GM12874 (cell line): ENCODE results near the gene DIP2B.

Experiments
- CTCF ChIP-seq: IDR thresholded peaks from 2 replicates; pipeline ENCODE4 v1.5.1; 2011; ENCODE audit warnings: low read depth, mild to moderate bottlenecking, control low read depth, low read length, moderate library complexity; ENCODE audit not compliant: insufficient read depth

Gene DIP2B

DNA sequence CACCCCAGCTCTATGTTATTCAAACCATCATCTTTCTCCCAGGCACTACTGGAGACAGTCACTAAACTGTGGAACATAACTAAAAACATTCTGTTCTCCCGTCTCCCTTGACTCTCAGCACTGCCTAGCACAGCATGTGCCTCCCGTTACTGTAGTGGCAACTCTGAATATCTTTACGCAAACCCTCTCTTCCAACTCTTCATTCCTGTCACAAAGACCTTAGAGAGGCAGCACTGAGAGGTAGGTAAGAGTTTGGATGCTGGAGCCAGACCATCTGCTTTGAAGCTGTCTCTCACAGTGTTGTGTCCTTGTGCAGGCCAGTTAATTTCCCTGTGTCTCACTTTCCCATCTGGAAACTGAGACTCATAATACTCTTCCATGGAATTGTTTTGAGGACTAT, 108.1 kb downstream of the DIP2B start:
- no peak for TF ChIP-seq CTCF

DNA sequence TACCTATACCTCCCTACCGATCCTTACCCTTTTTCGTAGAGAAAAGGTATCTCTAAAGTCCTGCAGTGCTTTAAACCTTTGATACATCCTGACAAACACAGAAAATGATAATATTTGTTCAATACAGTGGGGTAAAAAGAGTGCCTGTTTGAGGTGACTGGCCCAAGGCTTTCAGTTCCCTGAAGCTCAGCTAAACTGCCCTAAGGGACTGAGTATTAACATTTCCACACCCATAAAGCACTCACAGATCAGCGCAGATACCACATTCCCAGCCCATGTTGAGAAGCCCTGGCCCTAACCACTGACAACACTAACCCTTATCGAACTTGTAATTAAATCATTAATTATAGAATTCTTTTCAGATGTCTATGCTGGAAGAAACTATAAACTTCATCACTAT, 108.7 kb downstream of the DIP2B start:
- no peak for TF ChIP-seq CTCF

DNA sequence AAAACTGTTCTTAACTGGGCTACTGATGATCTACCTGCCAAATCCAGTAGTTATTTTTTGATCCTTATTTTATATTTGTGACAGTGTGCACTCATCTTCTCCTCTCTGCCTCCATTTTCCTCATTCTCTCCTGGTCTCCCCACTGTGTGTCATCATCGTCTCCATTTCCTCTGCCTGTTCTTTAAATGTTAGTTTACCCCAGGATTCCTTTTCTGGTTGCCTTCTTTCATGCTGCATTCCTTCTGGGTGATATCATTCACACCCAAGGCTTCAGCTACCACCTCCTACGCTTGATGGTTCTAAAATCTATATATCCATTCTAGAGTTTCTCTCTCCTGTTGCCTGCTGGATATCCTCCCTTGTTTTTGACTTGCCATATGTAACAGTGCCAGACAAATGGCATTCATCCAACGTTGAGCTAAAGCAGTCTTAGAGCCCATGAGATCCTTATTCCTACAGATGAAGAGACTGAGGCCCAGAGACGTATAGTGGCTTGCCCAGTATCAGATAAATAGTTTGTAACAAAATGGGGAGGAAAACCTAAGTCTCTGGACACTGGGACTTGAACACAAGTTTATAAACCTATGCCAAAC, 109.5 kb downstream of the DIP2B start:
- TF ChIP-seq CTCF, result no peak

- TF ChIP-seq CTCF, result no peak
Observed at GRCh38 chr12:50615145-50615906, 110.5 kb downstream of the DIP2B start.

DNA sequence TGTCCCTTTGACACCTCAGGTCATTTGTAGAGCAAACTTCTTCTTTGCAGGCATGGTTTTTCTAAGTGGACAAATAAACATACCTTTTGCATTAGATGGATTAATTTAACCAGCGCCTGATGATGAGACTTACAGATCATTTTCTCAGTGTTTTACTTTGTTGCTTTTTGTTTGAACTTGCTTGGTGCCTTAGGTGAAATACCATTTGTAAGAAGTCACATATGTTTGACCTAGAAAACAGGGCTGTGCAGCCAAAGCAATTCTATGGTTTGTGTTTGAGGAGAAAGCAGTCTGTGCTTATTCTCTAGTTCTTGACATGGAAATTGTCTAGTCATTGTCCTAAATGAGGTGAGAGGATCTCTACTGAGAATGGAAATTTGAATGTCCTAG, 111.1 kb downstream of the DIP2B start:
- TF ChIP-seq CTCF, result no peak

DNA sequence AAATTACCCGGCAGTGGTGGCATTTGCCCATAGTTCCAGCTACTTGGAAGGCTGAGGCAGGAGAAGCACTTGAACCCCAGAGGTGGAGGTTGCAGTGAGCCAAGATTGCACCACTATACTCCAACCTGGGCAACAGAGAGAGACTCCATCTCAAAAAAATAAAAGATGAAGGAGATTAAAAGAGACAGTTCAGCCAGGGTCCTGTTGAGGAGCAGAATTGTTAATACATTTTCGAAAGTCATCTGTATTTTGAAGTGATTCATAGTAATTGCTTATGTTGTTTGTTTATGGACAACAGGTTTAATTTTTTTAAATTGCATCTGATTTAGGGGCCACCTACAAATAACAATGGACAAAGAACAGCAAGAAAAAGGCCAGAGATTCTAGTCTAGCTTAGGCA, 112.9 kb downstream of the DIP2B start:
- TF ChIP-seq CTCF, result no peak

DNA sequence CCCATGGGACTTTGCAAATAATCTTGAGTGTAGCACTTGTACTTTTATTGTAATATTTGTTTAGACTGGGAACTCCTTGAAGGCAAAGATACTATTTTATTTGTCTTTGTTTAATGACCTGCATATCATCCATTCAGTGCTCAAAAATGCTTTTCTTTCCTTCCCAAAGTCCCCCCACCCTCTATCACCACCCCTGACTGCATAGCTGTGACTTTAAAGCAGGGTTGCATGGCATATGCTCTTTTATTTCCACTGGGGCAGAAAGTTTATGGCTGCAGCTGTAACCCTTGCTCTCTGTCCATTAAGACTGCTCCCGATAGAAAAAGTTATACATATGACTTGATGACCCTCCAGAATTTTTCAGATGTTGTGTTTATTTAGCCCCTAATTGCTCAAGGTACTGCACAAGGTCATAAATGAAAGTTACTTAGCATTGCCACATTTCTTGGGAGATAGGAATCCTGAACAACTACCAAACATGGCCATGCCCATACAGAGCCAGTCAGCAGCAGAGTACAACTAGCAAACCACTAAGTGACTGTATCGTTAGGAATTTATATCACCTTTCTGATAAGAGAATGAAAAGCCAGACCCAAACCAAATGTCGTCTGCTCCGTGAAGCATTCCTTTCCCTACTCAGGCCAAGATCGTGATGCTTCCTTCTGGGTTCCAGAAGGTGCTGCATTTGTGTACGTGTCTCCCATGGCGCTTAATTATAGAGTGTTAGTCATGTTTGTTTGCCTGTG, 114.3 kb downstream of the DIP2B start:
- no peak for TF ChIP-seq CTCF
